Natural killer cell (primary cell): ENCODE results near the gene BMX. TPM values are rescaled to one million over a fixed set of nuclear protein-coding genes. Genes with fewer than 3 reads are reported as not detected.

ENCODE experiments used
- ATAC-seq, 3 donors: fragments of 150-1000 bp in 2 of 3; fragments of 200-7000 bp in 1 of 3; cut with Tn5 transposase; 1 replicate in 1 of 3; 2 replicates in 2 of 3; pipeline ENCODE4 v1.10.0; 2021; ENCODE audit warnings: mild to moderate bottlenecking in 2 of 3, moderate library complexity in 2 of 3
- DNase-seq, 2 donors: peaks; one replicate each; pipeline versions ENCODE4 v3.0.0 to v3.0.0-alpha.2; 2013 to 2021; ENCODE audit warnings: mixed read lengths in 1 of 2
- H3K27ac ChIP-seq: one replicate; pipeline ENCODE4 v1.5.1; 2013; ENCODE audit warnings: mild to moderate bottlenecking, low read length
- H3K27me3 ChIP-seq: one replicate; pipeline ENCODE4 v1.6.1; 2013; ENCODE audit warnings: low read length; ENCODE audit not compliant: control insufficient read depth, insufficient read depth
- H3K36me3 ChIP-seq: one replicate; pipeline ENCODE4 v1.6.1; 2013; ENCODE audit warnings: low read length; ENCODE audit not compliant: control insufficient read depth, insufficient read depth
- H3K4me1 ChIP-seq: one replicate; pipeline ENCODE4 v1.6.1; 2013; ENCODE audit warnings: low read length; ENCODE audit not compliant: control insufficient read depth, insufficient read depth
- H3K4me3 ChIP-seq: one replicate; pipeline ENCODE4 v1.5.1; 2013; ENCODE audit warnings: low read length
- H3K9me3 ChIP-seq: one replicate; pipeline ENCODE4 v1.6.1; 2013; ENCODE audit warnings: low read length; ENCODE audit not compliant: control insufficient read depth, insufficient read depth
- H3K27ac Mint-ChIP-seq, 2 donors: one replicate each; pipeline ENCODE4 v1.8.0; 2022; ENCODE audit warnings: mild to moderate bottlenecking in 2 of 2, mixed read lengths in 2 of 2, moderate library complexity in 1 of 2
- H3K27me3 Mint-ChIP-seq, 2 donors: one replicate each; pipeline ENCODE4 v1.8.0; 2022; ENCODE audit warnings: low read depth in 2 of 2, mixed read lengths in 2 of 2
- H3K36me3 Mint-ChIP-seq: one replicate; pipeline ENCODE4 v1.8.0; 2022; ENCODE audit warnings: mixed read lengths
- H3K4me1 Mint-ChIP-seq, 2 donors: one replicate each; pipeline ENCODE4 v1.8.0; 2022; ENCODE audit warnings: mixed read lengths in 2 of 2
- H3K4me3 Mint-ChIP-seq: one replicate; pipeline ENCODE4 v1.8.0; 2022; ENCODE audit warnings: mild to moderate bottlenecking, moderate library complexity, mixed read lengths
- H3K9me3 Mint-ChIP-seq, 2 donors: one replicate each; pipeline ENCODE4 v1.8.0; 2022; ENCODE audit warnings: mixed read lengths in 2 of 2
- CTCF ChIP-seq: fragments of 200-600 bp; IDR thresholded peaks from one replicate; pipeline ENCODE4 v1.8.0; 2022; ENCODE audit warnings: antibody characterized with exemption
- WGBS: methylation state at CpG from one replicate; pipeline ENCODE4 v1.1.7; 2013; ENCODE audit warnings: missing lambda C conversion rate; ENCODE audit not compliant: insufficient coverage; 5-methylcytosine and 5-hydroxymethylcytosine counted together
- intact Hi-C: fragments of 100-400 bp; cut with micrococcal nuclease; formaldehyde crosslinking; loops from one replicate; pipeline ENCODE4 v1.14.2; 2022
- total RNA-seq, 4 donors: library from RNA; stranded (reverse); fragments of 120-200 nt in 1 of 4; gene quantifications; one replicate each; pipeline versions ENCODE4 v1.2.3 to v1.2.4, GENCODE V29; 2013 to 2022

Gene BMX
- under 1 TPM in 1 of 3 donors, not detected in 2; 0.30 TPM for total RNA-seq
- not detected for total RNA-seq (2013)

GRCh38 chrX:15500497-15500966 lies at the start of gene BMX:
Gene BMX (plus strand): TSS chrX:15500807. CDS start chrX:15508354, 7,547 bp downstream.
- H3K27me3 ChIP-seq, result no peaks in the 10 kb centered on the region
- Mint-ChIP-seq H3K9me3 (no peaks in the 10 kb centered on the region), H3K36me3 (no peaks in the 10 kb centered on the region), H3K27ac (no peak within 1 kb of the TSS), H3K27me3 (peaks cover 11 to 79% of the 10 kb centered on the region in 2 donors), H3K4me1 (peaks cover 6 to 7% of the 10 kb centered on the region in 2 donors), H3K4me3 (no peak within 1 kb of the TSS)
- DNase-seq (no peak), ATAC-seq (no peak)
- no peaks in the 10 kb centered on the region for H3K36me3 ChIP-seq
- H3K4me3 ChIP-seq, result no peak within 1 kb of the TSS
- no peak within 1 kb of the TSS for H3K27ac ChIP-seq
- intact Hi-C loops, result no loop called here
- no peak for TF ChIP-seq CTCF
- no peaks in the 10 kb centered on the region for H3K4me1 ChIP-seq
- no peaks in the 10 kb centered on the region for H3K9me3 ChIP-seq
- 74% methylated on average over 18 of the region's 18 CpGs for WGBS

GRCh38 chrX:15451913-15452312 lies 48.7 kb upstream of the BMX start:
- no peak overlapping the region for H3K4me3 Mint-ChIP-seq
- H3K27me3 Mint-ChIP-seq, result peaks cover 4 to 44% of the 10 kb centered on the region in 2 donors
- Histone ChIP-seq H3K27me3 (no peaks in the 10 kb centered on the region), H3K36me3 (no peaks in the 10 kb centered on the region), H3K4me1 (no peaks in the 10 kb centered on the region), H3K9me3 (no peaks in the 10 kb centered on the region), H3K27ac (no peak overlapping the region), H3K4me3 (no peak overlapping the region)
- WGBS, result 100% methylated on average over 1 of the region's 1 CpG
- DNase-seq (no peak), ATAC-seq (no peak)
- intact Hi-C loops, result no loop called here
- no peak overlapping the region for H3K27ac Mint-ChIP-seq
- H3K36me3 Mint-ChIP-seq, result no peaks in the 10 kb centered on the region
- TF ChIP-seq CTCF, result no peak
- no peaks in the 10 kb centered on the region for H3K9me3 Mint-ChIP-seq
- H3K4me1 Mint-ChIP-seq, result no peaks in the 10 kb centered on the region

GRCh38 chrX:15464704-15465103 lies 35.9 kb upstream of the BMX start:
- no peaks in the 10 kb centered on the region for H3K27me3 ChIP-seq
- TF ChIP-seq CTCF, result no peak
- no peak overlapping the region for H3K27ac ChIP-seq
- H3K4me1 Mint-ChIP-seq, result no peaks in the 10 kb centered on the region
- H3K4me3 ChIP-seq, result no peak overlapping the region
- intact Hi-C loops, result no loop called here
- H3K36me3 Mint-ChIP-seq, result no peaks in the 10 kb centered on the region
- no peak overlapping the region for H3K4me3 Mint-ChIP-seq
- ATAC-seq (no peak), DNase-seq (no peak)
- H3K36me3 ChIP-seq, result no peaks in the 10 kb centered on the region
- H3K4me1 ChIP-seq, result no peaks in the 10 kb centered on the region
- H3K27me3 Mint-ChIP-seq, result peaks cover 0 to 37% of the 10 kb centered on the region in 2 donors
- no peak overlapping the region for H3K27ac Mint-ChIP-seq
- H3K9me3 Mint-ChIP-seq, result no peaks in the 10 kb centered on the region
- H3K9me3 ChIP-seq, result no peaks in the 10 kb centered on the region

- intact Hi-C loops, result no loop called here
- no peaks in the 10 kb centered on the region for H3K4me1 ChIP-seq
- Mint-ChIP-seq H3K4me3 (no peak overlapping the region), H3K27ac (no peak overlapping the region), H3K36me3 (no peaks in the 10 kb centered on the region), H3K27me3 (peaks cover 0 to 33% of the 10 kb centered on the region in 2 donors), H3K4me1 (no peaks in the 10 kb centered on the region), H3K9me3 (no peaks in the 10 kb centered on the region)
- no peaks in the 10 kb centered on the region for H3K9me3 ChIP-seq
- no CpG with 5 or more reads among the region's 4 CpGs for WGBS
- H3K27ac ChIP-seq, result no peak overlapping the region
- ATAC-seq (no peak), DNase-seq (no peak)
- no peaks in the 10 kb centered on the region for H3K27me3 ChIP-seq
- no peaks in the 10 kb centered on the region for H3K36me3 ChIP-seq
- no peak overlapping the region for H3K4me3 ChIP-seq
- no peak for TF ChIP-seq CTCF
Measured at GRCh38 chrX:15465347-15465746, 35.3 kb upstream of the BMX start.
